Keratinocyte (primary cell): ENCODE measurements around the gene DACT2. TPM values are rescaled to one million over a fixed set of nuclear protein-coding genes. Genes with fewer than 3 reads are reported as not detected.

Experiments
- DNase-seq: peaks from one replicate; pipeline ENCODE4 v3.0.0-alpha.2; 2011; ENCODE audit warnings: low read depth, missing footprints, low spot score
- FAIRE-seq: peaks from 2 replicates; lab custom pipeline; 2011; peaks lifted over from hg19 to GRCh38; lab: Jason Lieb, UNC
- H2AFZ ChIP-seq: 2 replicates; pipeline ENCODE4 v1.6.0; 2012; ENCODE audit warnings: low read length, control low read depth, inconsistent platforms; ENCODE audit not compliant: control insufficient read depth
- H3K27ac ChIP-seq: 2 replicates; pipeline ENCODE4 v1.5.1; 2011; ENCODE audit warnings: low read length; ENCODE audit not compliant: control insufficient read depth, insufficient read depth
- H3K27me3 ChIP-seq: 3 replicates; pipeline ENCODE4 v1.6.0; 2011; ENCODE audit warnings: low read length; ENCODE audit not compliant: control insufficient read depth, insufficient read depth; ENCODE audit errors: extremely low read depth
- H3K36me3 ChIP-seq, 2 experiments: 2 replicates in 1 of 2; 3 replicates in 1 of 2; pipeline ENCODE4 v1.5.1; 2011; ENCODE audit warnings: low read length in 2 of 2, mild to moderate bottlenecking in 1 of 2; ENCODE audit not compliant: control insufficient read depth in 2 of 2, insufficient read depth in 2 of 2; ENCODE audit errors: extremely low read depth in 1 of 2
- H3K4me1 ChIP-seq: 3 replicates; pipeline ENCODE4 v1.5.1; 2011; ENCODE audit warnings: low read length; ENCODE audit not compliant: control insufficient read depth, insufficient read depth; ENCODE audit errors: extremely low read depth
- H3K4me2 ChIP-seq: 3 replicates; pipeline ENCODE4 v1.6.0; 2011; ENCODE audit warnings: low read depth, low read length; ENCODE audit not compliant: control insufficient read depth, insufficient read depth; ENCODE audit errors: extremely low read depth
- H3K4me3 ChIP-seq, 3 experiments: fragments of 200-600 bp in 1 of 3; sonication (generic) in 1 of 3; 2 replicates in 2 of 3; 3 replicates in 1 of 3; pipeline ENCODE4 v1.5.1; 2011 to 2016; ENCODE audit warnings: low read length in 3 of 3, mild to moderate bottlenecking in 3 of 3, control low read depth in 2 of 3, inconsistent platforms in 1 of 3, low read depth in 1 of 3, mixed read lengths in 1 of 3, mixed run types in 1 of 3, moderate library complexity in 1 of 3; ENCODE audit not compliant: control insufficient read depth in 2 of 3, insufficient read depth in 2 of 3; ENCODE audit errors: extremely low read depth in 1 of 3
- H3K79me2 ChIP-seq: 2 replicates; pipeline ENCODE4 v1.6.0; 2012; ENCODE audit warnings: low read length; ENCODE audit not compliant: control insufficient read depth, insufficient read depth
- H3K9ac ChIP-seq: 3 replicates; pipeline ENCODE4 v1.6.0; 2011; ENCODE audit warnings: low read length; ENCODE audit not compliant: control insufficient read depth, insufficient read depth; ENCODE audit errors: extremely low read depth
- H3K9me1 ChIP-seq: 3 replicates; pipeline ENCODE4 v1.6.0; 2011; ENCODE audit warnings: low read length; ENCODE audit not compliant: control insufficient read depth, insufficient read depth; ENCODE audit errors: extremely low read depth
- H3K9me3 ChIP-seq: 2 replicates; pipeline ENCODE4 v1.5.1; 2012; ENCODE audit warnings: low read depth, low read length; ENCODE audit not compliant: control insufficient read depth
- H4K20me1 ChIP-seq: 3 replicates; pipeline ENCODE4 v1.6.0; 2011; ENCODE audit warnings: low read length; ENCODE audit not compliant: control insufficient read depth, insufficient read depth; ENCODE audit errors: extremely low read depth
- CTCF ChIP-seq, 3 experiments: IDR thresholded peaks in 1 of 3; conservative IDR thresholded peaks in 1 of 3; optimal IDR thresholded peaks in 1 of 3; 2 replicates in 2 of 3; 3 replicates in 1 of 3; pipeline versions ENCODE3 to v1.5.1; 2011; ENCODE audit warnings: low read length in 3 of 3, mild to moderate bottlenecking in 3 of 3, moderate library complexity in 2 of 3, control low read depth in 1 of 3, inconsistent platforms in 1 of 3; ENCODE audit not compliant: insufficient read depth in 2 of 3; ENCODE audit errors: extremely low read depth in 1 of 3
- EZH2 ChIP-seq: IDR thresholded peaks from one replicate; pipeline ENCODE4 v1.6.1; 2012; ENCODE audit warnings: inconsistent platforms, mild to moderate bottlenecking, low read length, moderate library complexity
- dilution Hi-C: fragments of 300-500 bp; cut with MboI; formaldehyde crosslinking; loops from one replicate; pipeline ENCODE4 v1.7.0; 2020; ENCODE audit warnings: low sequenced_read_pairs; ENCODE audit not compliant: extremely low pct_ligation_motif_present
- polyA plus RNA-seq, 5 experiments: library from polyadenylated mRNA; depleted of rRNA in 3 of 5; stranded (reverse) in 3 of 5; stranded (forward) in 1 of 5; unstranded in 1 of 5; fragments of >200 nt; gene quantifications; 1 replicate in 1 of 5; 2 replicates in 3 of 5; 3 replicates in 1 of 5; pipeline versions ENCODE4 v1.2.1 to v1.2.3, GENCODE V29; 2011 to 2012; ENCODE audit warnings: missing spikeins in 2 of 5, low read depth in 1 of 5, low replicate concordance in 1 of 5

Gene DACT2
- polyA plus RNA-seq, 1 donor (not counting 4 experiments of a cell fraction or from before 2014, with no cell fraction given) = 0.09 TPM

GRCh38 chr6:168344338-168344737, 24.8 kb upstream of the DACT2 start:
- no peaks in the 10 kb centered on the region for H3K4me1 ChIP-seq
- DNase-seq (no peak), FAIRE-seq (no peak)
- H3K27me3 ChIP-seq = peaks cover 24% of the 10 kb centered on the region
- H2AFZ ChIP-seq = no peak overlapping the region
- no peak overlapping the region for H3K4me2 ChIP-seq
- H3K9me3 ChIP-seq = no peaks in the 10 kb centered on the region
- no peaks in the 10 kb centered on the region for H3K9me1 ChIP-seq
- H4K20me1 ChIP-seq = no peaks in the 10 kb centered on the region
- H3K27ac ChIP-seq = no peak overlapping the region
- dilution Hi-C loops = no loop called here
- H3K9ac ChIP-seq = no peak overlapping the region
- no peaks in the 10 kb centered on the region for H3K79me2 ChIP-seq
- no peak for TF ChIP-seq CTCF (optimal IDR thresholded peaks at IDR 0.05 in 1 of 3, IDR thresholded peaks at IDR 0.05 in 1 of 3, conservative IDR thresholded peaks at IDR 0.05 in 1 of 3; ENCODE audit: extremely low read depth in 1 of 3, insufficient read depth in 2 of 3, low read length in 3 of 3)
- no peak for TF ChIP-seq EZH2
- H3K4me3 ChIP-seq = no peak overlapping the region
- H3K36me3 ChIP-seq = no peaks in the 10 kb centered on the region

- Histone ChIP-seq H3K4me1 (no peaks in the 10 kb centered on the region), H3K4me3 (no peak overlapping the region), H4K20me1 (no peaks in the 10 kb centered on the region), H3K9me1 (no peaks in the 10 kb centered on the region), H3K36me3 (no peaks in the 10 kb centered on the region), H3K9me3 (no peaks in the 10 kb centered on the region), H3K4me2 (no peak overlapping the region), H2AFZ (no peak overlapping the region), H3K9ac (no peak overlapping the region), H3K27me3 (peaks cover 24% of the 10 kb centered on the region), H3K27ac (no peak overlapping the region), H3K79me2 (no peaks in the 10 kb centered on the region)
- DNase-seq (no peak), FAIRE-seq (no peak)
- TF ChIP-seq CTCF (optimal IDR thresholded peaks at IDR 0.05 in 1 of 3, IDR thresholded peaks at IDR 0.05 in 1 of 3, conservative IDR thresholded peaks at IDR 0.05 in 1 of 3; ENCODE audit: extremely low read depth in 1 of 3, insufficient read depth in 2 of 3, low read length in 3 of 3) (no peak), EZH2 (no peak)
- dilution Hi-C loops = no loop called here
These were observed 23.9 kb upstream of the DACT2 start for GRCh38 chr6:168343239-168344150.
